Measurements from ENCODE around the gene TMEM269.

- TF ChIP-seq CTCF (IDR thresholded peaks at IDR 0.05) (no peak), POLR2AphosphoS5 (IDR thresholded peaks at IDR 0.05) (no peak), POLR2A (IDR thresholded peaks at IDR 0.05) (no peak), EP300 (IDR thresholded peaks at IDR 0.05) (no peak)
These were observed 33.2 kb downstream of the TMEM269 start for GRCh38 chr1:42817976-42818375.
